Measurements from ENCODE around the gene SLC12A1.
A peak's percentile ranks its signal among the peaks of the same experiment; 100 is the strongest.

Gene SLC12A1

DNA sequence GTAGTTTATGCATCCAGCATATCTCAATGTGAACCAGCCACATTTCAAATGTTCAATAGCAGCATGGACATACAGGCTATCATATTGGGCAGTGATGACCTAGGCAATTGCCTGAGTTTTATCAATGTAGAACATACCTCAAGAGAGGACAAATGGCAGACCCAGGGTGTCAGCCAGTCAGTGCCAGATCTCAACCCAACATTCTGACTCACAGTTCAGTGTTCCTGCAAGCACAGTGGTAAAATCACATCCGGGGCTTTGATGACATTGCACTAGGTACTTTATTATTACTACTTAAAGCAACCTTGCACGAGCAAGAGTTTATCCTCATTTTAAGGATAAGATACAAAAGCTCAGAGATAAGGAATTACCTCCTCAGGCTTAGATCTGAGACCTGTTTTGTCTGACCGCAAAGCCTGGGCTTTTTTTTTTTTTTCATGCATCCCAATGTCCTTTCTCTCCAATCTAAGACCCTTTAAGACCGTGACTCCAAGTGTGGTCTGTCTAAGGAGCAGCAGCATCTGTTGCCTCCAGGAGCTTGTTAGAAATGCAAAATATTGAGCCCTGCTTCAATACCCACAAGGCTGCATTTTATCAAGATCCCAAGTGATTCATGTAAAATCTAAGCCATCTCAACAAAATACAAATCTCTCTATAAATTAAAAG is 60.1 kb downstream of the SLC12A1 start:
- no peaks in the 10 kb centered on the region for H3K36me3 Mint-ChIP-seq (ENCODE audit: low read depth)
- TF ChIP-seq, protein P1, sequence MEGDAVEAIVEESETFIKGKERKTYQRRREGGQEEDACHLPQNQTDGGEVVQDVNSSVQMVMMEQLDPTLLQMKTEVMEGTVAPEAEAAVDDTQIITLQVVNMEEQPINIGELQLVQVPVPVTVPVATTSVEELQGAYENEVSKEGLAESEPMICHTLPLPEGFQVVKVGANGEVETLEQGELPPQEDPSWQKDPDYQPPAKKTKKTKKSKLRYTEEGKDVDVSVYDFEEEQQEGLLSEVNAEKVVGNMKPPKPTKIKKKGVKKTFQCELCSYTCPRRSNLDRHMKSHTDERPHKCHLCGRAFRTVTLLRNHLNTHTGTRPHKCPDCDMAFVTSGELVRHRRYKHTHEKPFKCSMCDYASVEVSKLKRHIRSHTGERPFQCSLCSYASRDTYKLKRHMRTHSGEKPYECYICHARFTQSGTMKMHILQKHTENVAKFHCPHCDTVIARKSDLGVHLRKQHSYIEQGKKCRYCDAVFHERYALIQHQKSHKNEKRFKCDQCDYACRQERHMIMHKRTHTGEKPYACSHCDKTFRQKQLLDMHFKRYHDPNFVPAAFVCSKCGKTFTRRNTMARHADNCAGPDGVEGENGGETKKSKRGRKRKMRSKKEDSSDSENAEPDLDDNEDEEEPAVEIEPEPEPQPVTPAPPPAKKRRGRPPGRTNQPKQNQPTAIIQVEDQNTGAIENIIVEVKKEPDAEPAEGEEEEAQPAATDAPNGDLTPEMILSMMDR (IDR thresholded peaks at IDR 0.05; ENCODE audit: unreplicated experiment in 3 of 3) = no peak
- no peak overlapping the region for H3K4me3 Mint-ChIP-seq
- H3K9me3 Mint-ChIP-seq = no peaks in the 10 kb centered on the region
- peaks cover 11% of the 10 kb centered on the region for H3K4me1 Mint-ChIP-seq
- no peak overlapping the region for H3K27ac Mint-ChIP-seq
- H3K27me3 Mint-ChIP-seq (ENCODE audit: low read depth) = no peaks in the 10 kb centered on the region

DNA sequence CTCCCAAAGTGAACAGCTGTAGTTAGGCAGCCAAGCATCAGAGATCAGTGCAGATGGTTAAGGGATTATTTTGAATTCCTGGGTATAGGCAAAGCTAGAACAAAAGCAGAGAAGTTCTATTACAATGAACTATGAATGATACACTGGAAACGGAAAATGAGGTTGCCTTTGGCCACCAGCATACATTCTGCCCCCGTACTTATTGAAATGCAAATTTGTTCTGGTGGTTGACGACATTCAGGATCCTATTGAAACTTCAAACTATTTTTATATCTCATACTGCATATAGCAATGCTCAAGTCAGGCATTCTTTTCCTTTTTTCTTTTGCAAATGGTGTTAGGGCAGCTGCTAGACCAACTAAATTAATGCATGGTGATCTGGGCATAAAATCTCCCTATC is 61.7 kb downstream of the SLC12A1 start:
- no peaks in the 10 kb centered on the region for H3K36me3 Mint-ChIP-seq (ENCODE audit: low read depth)
- TF ChIP-seq, protein P1 (IDR thresholded peaks at IDR 0.05; ENCODE audit: unreplicated experiment in 3 of 3) = no peak
- H3K27me3 Mint-ChIP-seq (ENCODE audit: low read depth) = no peaks in the 10 kb centered on the region
- H3K9me3 Mint-ChIP-seq = no peaks in the 10 kb centered on the region
- peaks cover 11% of the 10 kb centered on the region for H3K4me1 Mint-ChIP-seq
- no peak overlapping the region for H3K27ac Mint-ChIP-seq
- no peak overlapping the region for H3K4me3 Mint-ChIP-seq

DNA sequence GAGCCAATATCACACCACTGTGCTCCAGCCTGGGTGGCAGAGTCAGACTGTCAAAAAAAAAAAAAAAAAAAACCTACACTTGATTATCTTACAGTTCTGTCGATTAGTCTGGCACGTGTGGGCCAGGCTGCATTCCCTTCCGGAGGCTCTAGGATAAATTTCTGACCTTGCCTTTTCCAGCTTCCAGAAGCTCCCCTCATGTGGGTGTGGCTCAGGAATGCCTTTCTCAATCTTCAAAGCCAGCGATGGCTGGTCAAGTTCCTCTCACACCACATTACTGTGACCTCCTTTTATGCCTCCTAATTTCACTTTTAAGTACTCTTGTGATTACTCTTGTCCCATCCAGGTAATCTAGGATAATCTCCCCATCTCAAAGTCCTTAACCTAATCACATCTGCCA is 66.9 kb downstream of the SLC12A1 start:
- TF ChIP-seq, protein P1 (IDR thresholded peaks at IDR 0.05; ENCODE audit: unreplicated experiment in 3 of 3) = no peak
- no peaks in the 10 kb centered on the region for H3K9me3 Mint-ChIP-seq
- H3K27me3 Mint-ChIP-seq (ENCODE audit: low read depth) = no peaks in the 10 kb centered on the region
- peaks cover 3% of the 10 kb centered on the region for H3K4me1 Mint-ChIP-seq
- no peak overlapping the region for H3K27ac Mint-ChIP-seq
- H3K36me3 Mint-ChIP-seq (ENCODE audit: low read depth) = no peaks in the 10 kb centered on the region
- H3K4me3 Mint-ChIP-seq = no peak overlapping the region

DNA sequence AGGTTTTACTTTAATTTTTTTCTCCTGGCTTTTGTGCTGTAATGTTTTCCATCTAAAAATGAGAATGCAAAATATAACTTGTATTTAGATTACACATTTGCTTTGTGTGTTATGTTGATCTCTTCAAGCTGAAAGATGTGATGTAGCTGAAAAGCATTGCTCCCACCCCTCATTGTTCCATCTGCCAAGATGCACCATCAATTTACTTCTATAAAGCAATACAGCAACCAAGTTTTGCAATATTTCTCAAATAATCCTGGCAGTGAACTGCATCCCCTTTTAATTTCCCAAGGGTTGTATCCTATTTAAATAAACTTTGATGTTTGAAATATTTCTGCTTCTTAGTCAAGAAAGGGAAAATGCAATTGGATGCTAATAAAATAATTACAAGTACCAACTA is 72.6 kb downstream of the SLC12A1 start:
- no peaks in the 10 kb centered on the region for H3K9me3 Mint-ChIP-seq
- H3K27me3 Mint-ChIP-seq (ENCODE audit: low read depth) = no peaks in the 10 kb centered on the region
- peaks cover 38% of the 10 kb centered on the region for H3K4me1 Mint-ChIP-seq
- H3K36me3 Mint-ChIP-seq (ENCODE audit: low read depth) = no peaks in the 10 kb centered on the region
- peak overlapping the region in 2 of 3 experiments; percentile 1 to 63 for H3K27ac Mint-ChIP-seq
- no peak overlapping the region for H3K4me3 Mint-ChIP-seq
- TF ChIP-seq, protein P1 (IDR thresholded peaks at IDR 0.05; ENCODE audit: unreplicated experiment in 3 of 3) = no peak

DNA sequence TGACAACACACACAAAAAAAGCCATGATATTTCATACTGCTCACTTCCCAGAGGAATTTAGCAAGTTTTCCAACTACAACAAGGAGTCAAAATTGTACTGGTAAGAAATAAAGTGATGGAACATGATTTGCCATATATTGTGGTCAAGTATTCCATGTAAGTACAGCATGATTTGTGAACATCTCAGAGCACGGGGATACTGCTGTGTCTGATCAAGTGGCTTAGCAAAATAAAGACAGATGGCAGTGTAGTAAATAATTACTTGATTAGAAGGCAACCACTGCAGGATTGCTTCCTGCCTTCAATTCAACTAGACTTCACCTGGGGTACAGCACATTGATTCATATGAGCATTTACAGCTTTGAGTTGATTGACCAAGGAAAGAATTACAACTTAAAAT is 73.5 kb downstream of the SLC12A1 start:
- TF ChIP-seq, protein P1 (IDR thresholded peaks at IDR 0.05; ENCODE audit: unreplicated experiment in 3 of 3) = no peak
- H3K27me3 Mint-ChIP-seq (ENCODE audit: low read depth) = no peaks in the 10 kb centered on the region
- H3K36me3 Mint-ChIP-seq (ENCODE audit: low read depth) = no peaks in the 10 kb centered on the region
- H3K4me1 Mint-ChIP-seq = peaks cover 47% of the 10 kb centered on the region
- H3K9me3 Mint-ChIP-seq = no peaks in the 10 kb centered on the region
- H3K27ac Mint-ChIP-seq = peak overlapping the region in 1 of 3 experiments; percentile 33
- no peak overlapping the region for H3K4me3 Mint-ChIP-seq

DNA sequence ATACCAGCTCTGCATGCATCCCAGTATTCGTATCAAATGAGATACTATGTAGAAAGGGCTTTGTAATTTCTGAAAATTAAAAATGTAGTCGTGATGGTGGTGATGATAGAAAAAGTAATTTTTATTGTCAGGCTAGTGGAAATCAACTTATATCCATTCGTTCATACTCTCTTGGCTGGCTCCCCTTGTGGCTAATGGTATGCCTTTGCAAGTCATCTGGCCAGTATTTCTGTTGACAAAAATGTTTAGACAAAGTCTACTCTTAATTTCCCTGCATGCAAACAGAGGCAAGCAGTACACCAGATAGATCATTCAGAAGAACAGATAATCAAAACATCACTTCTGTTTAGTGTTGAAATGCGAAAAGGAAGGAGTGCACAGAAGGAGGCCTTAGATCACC is 75.6 kb downstream of the SLC12A1 start:
- Mint-ChIP-seq H3K4me1 (peaks cover 64% of the 10 kb centered on the region), H3K27ac (peak overlapping the region; percentile 72 to 87 (median 86)), H3K27me3 (ENCODE audit: low read depth) (no peaks in the 10 kb centered on the region), H3K36me3 (ENCODE audit: low read depth) (no peaks in the 10 kb centered on the region), H3K4me3 (no peak overlapping the region), H3K9me3 (no peaks in the 10 kb centered on the region)
- TF ChIP-seq, protein P1 (IDR thresholded peaks at IDR 0.05; ENCODE audit: unreplicated experiment in 3 of 3) = no peak

Data from nephron (organoid).